ENCODE results near the gene PPM1H. TPM values are rescaled to one million over a fixed set of nuclear protein-coding genes. Genes with fewer than 3 reads are reported as not detected.

The PPM1H gene
- polyA plus RNA-seq, 1 donor from 2014 or later, result not detected

DNA sequence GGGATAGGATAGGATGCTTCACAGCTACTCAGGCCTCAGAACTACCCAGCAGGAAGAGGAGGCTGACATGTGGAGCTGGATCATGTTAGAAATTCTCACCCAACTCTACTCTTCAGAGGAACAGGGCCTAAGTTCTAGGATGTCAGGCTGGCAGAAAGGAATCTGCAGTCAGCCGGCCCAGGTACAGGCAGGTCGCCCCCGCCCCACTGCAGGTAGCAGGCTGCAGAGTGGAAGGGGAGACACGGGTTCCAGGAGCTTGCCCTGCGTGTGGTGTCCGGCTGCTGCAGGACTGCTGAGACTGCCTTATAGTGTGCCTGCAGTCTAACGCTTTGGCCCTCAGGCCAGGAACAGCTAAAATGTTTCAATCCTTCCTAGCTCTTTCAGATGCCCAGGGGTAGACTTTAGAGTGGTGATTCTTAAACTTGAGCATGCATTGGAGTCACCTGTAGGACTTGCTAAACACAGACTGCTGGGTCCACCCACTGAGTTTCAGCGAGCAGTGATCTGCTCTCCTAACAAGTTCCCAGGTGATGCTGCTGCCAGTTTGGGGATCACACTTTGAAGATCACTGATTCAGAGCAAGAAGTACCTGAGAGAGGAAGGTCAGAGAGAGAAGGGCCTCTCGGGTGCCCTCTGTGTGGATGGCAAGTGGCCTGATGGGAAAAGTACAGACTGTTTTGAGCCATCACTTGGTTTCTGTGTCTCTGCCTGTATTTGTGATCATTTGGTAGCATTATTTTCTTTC is 153.6 kb downstream of the PPM1H start:
- no peaks in the 10 kb centered on the region for H3K9me3 Mint-ChIP-seq
- H3K27me3 Mint-ChIP-seq, result no peaks in the 10 kb centered on the region
- H3K36me3 Mint-ChIP-seq, result no peaks in the 10 kb centered on the region
- no peak overlapping the region for H3K27ac Mint-ChIP-seq
- no peaks in the 10 kb centered on the region for H3K4me1 Mint-ChIP-seq
- H3K4me3 Mint-ChIP-seq, result no peak overlapping the region

DNA sequence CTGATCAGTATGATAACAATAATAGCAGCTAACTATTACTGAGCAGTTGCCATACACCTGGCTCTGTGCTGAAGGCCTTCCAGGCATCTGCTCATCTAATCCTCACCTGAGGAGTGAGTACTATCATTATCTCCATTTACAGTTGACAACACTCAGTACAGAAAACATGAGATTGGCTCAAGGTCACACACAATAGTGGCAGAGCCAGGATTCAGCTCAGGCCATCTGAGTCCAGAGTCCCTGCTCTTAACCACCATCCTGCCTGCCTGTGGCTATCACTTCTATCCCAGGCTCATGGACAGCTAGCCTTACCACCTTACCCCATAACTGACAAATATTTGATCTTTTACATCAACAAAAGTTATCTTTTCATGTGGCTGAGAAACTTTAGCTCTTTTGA is 155.5 kb downstream of the PPM1H start:
- Mint-ChIP-seq H3K4me3 (no peak overlapping the region), H3K4me1 (no peaks in the 10 kb centered on the region), H3K9me3 (no peaks in the 10 kb centered on the region), H3K36me3 (no peaks in the 10 kb centered on the region), H3K27ac (no peak overlapping the region), H3K27me3 (no peaks in the 10 kb centered on the region)

DNA sequence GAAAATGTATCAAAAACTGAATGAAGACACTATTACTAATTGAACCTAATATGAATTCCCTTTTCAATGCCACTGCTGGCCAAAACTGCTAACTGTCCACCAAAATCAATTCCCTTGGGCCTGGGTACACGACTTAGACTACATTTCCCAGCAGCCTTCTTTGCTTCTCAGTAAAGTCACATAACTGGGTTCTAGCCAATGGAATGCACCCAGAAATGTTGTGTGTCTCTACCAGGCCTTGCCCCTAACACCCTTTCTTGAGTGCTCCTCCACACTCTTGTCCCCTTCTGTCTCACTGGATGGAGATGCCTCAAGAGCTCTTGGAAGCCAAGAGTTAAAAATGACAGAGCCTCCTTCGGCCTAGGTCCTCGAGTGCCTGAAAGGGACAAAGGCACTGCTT is 156.8 kb downstream of the PPM1H start:
- no peaks in the 10 kb centered on the region for H3K36me3 Mint-ChIP-seq
- no peaks in the 10 kb centered on the region for H3K4me1 Mint-ChIP-seq
- H3K4me3 Mint-ChIP-seq, result no peak overlapping the region
- no peak overlapping the region for H3K27ac Mint-ChIP-seq
- no peaks in the 10 kb centered on the region for H3K9me3 Mint-ChIP-seq
- no peaks in the 10 kb centered on the region for H3K27me3 Mint-ChIP-seq

DNA sequence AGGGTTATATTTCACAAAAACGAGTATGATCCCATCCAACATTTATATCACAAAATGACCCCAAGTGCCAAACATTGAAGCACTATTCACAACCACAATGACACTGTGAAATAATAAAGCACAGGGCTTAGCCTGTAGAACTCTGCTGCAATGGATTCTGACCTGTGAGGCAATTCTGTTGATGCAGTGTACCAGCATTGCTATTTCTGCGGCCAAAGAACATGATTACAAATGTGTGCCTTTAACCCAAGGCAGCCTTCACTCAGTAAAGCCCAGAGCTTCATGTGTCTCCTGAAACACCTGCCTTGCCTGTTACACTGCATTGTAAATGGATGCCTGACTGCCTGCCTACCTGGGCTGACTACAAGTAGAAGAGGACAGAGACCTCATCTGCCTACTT is 158.0 kb downstream of the PPM1H start:
- H3K27ac Mint-ChIP-seq, result no peak overlapping the region
- H3K4me3 Mint-ChIP-seq, result no peak overlapping the region
- H3K4me1 Mint-ChIP-seq, result no peaks in the 10 kb centered on the region
- H3K27me3 Mint-ChIP-seq, result no peaks in the 10 kb centered on the region
- H3K9me3 Mint-ChIP-seq, result peaks cover 0 to 2% (median 0%) of the 10 kb centered on the region in 3 donors
- no peaks in the 10 kb centered on the region for H3K36me3 Mint-ChIP-seq

DNA sequence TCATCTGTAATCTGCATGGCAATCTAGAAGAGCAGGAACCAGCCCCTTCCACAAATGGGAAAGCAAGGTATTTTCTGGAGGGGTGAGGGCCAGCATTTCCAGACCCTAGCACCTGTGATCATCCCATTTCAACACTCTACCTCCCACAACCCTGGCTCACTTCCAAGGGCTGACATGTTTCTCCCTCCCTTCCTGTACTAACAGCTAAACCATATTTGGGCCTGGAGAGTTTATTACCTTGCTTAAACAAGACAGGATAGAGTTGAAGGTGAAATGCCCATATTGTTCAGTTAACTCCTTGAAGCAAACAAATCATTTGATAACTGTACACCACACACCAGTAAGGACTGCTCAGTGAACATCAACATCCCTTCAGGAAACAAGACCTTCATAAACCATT is 158.4 kb downstream of the PPM1H start:
- H3K4me1 Mint-ChIP-seq, result no peaks in the 10 kb centered on the region
- H3K36me3 Mint-ChIP-seq, result no peaks in the 10 kb centered on the region
- H3K27me3 Mint-ChIP-seq, result no peaks in the 10 kb centered on the region
- H3K27ac Mint-ChIP-seq, result no peak overlapping the region
- peaks cover 0 to 2% (median 0%) of the 10 kb centered on the region in 3 donors for H3K9me3 Mint-ChIP-seq
- no peak overlapping the region for H3K4me3 Mint-ChIP-seq

DNA sequence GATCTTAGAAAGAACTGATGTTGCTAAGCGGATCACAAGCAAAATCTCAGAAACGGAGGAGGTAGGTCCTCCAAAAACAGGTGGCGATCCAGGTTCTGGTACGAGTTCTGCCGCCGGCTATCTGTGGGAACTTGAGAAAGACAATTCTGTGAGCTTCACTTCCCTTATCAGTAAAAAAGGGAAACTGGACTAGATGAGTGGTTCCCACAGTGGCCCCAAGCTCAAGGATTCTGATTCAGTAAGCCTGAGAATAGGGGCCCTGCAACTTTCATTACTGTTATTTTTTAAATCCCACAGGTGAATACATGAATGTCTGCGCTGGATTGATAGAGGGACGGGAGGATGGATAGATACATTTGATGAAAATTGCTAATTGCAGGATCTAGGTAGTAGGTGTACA is 160.2 kb downstream of the PPM1H start:
- H3K36me3 Mint-ChIP-seq, result no peaks in the 10 kb centered on the region
- H3K4me3 Mint-ChIP-seq, result no peak overlapping the region
- H3K27ac Mint-ChIP-seq, result no peak overlapping the region
- H3K27me3 Mint-ChIP-seq, result peaks cover 1% of the 10 kb centered on the region
- peaks cover 0 to 2% (median 0%) of the 10 kb centered on the region in 3 donors for H3K9me3 Mint-ChIP-seq
- no peaks in the 10 kb centered on the region for H3K4me1 Mint-ChIP-seq

DNA sequence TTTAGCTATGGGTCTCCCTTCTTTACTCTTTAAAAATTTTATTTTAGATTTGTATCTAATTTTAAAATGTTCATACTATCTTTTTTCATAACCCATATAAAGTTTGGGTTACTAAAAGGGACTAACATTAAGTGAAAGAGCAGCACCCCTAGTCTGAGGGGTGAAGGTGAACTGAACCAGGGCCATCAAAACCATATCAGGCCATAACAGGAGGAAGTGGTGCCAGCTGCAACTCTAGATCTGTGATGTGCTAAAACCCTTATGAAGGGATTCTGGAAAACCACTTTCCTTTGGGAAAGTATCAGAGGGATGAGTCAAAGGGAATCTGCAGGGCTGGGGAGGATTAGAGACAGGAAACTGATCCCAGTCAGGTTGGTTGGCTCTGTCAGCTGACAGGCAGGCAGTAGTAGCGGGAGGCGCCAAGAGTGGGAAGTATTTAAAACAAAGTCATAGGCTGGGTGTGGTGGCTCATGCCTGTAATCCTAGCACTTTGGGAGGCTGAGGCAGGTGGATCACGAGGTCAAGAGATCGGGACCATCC is 162.5 kb downstream of the PPM1H start:
- H3K36me3 Mint-ChIP-seq, result no peaks in the 10 kb centered on the region

DNA sequence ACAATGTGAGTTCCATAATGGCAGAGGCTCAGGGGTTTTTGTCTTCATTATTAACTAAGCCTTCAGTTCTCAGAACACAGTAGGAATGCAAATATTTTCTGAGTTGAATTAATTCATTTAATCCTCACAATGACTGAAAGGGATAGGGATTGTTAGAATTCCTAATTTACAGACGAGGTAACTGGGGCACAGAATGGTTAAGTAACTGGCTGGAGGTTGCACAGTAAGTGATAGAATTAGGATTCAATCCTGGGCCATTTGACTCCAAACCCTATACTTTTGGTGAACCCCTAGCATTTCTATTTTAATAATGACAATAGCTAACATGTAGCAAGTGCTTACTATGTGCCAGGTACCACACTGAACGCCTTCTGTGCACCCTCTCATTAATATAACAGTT is 163.1 kb downstream of the PPM1H start:
- H3K27ac Mint-ChIP-seq, result no peak overlapping the region
- no peaks in the 10 kb centered on the region for H3K36me3 Mint-ChIP-seq
- H3K4me1 Mint-ChIP-seq, result no peaks in the 10 kb centered on the region
- peaks cover 1% of the 10 kb centered on the region for H3K27me3 Mint-ChIP-seq
- H3K9me3 Mint-ChIP-seq, result peaks cover 0 to 2% (median 0%) of the 10 kb centered on the region in 3 donors
- H3K4me3 Mint-ChIP-seq, result no peak overlapping the region

More for the DNA sequence above, 162.5 kb downstream of the PPM1H start:
- H3K9me3 Mint-ChIP-seq, result peaks cover 0 to 2% (median 0%) of the 10 kb centered on the region in 3 donors
- no peaks in the 10 kb centered on the region for H3K4me1 Mint-ChIP-seq
- peaks cover 1% of the 10 kb centered on the region for H3K27me3 Mint-ChIP-seq
- no peak overlapping the region for H3K27ac Mint-ChIP-seq
- H3K4me3 Mint-ChIP-seq, result no peak overlapping the region

DNA sequence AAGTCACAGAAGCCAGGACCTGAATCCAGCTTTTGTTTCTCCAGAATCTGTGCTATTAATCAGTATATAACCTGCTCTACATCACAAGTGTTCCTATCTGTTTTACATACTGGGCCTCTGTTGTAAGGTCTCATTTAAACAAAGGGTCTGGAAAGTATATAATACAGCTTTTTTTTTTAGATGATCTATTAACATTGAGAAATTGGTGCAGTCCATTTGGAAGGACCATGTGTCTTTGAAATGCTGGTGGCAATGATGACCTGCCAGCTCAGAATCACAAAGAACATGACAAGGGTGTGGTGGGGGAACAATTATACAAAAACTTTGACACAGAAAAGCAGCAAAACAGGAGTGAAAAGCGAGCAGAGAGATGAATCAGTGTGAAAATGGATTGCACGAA is 164.6 kb downstream of the PPM1H start:
- Mint-ChIP-seq H3K4me3 (no peak overlapping the region), H3K9me3 (peaks cover 0 to 2% (median 0%) of the 10 kb centered on the region in 3 donors), H3K27me3 (peaks cover 1% of the 10 kb centered on the region), H3K36me3 (no peaks in the 10 kb centered on the region), H3K27ac (no peak overlapping the region), H3K4me1 (no peaks in the 10 kb centered on the region)

DNA sequence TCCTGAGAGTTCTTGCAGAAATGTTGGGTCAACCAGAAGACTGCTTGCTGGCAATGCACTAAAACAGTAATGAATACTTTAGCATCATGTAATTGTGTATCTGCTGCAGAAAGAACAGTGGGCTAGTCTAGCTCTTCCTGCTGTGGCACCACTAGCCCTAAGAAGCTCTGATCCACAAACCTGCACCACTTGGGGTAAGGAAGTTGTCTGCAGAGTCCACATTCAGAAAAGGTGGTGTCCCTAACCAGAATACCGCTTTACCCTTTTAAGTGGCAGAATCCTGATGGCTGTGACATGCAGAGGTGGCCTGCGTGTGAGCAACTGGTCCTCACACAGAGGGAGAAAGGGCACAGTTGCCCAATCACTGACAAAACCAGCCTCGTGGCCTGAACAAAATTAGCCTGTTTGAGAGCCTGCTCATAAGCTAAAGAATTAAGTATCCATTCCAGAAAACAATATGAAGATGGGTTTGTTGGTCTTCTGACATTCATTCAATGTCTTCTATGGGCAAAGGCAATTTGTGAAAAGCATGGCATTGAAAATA is 165.8 kb downstream of the PPM1H start:
- peaks cover 0 to 4% (median 0%) of the 10 kb centered on the region in 3 donors for H3K9me3 Mint-ChIP-seq
- H3K27ac Mint-ChIP-seq, result no peak overlapping the region
- no peak overlapping the region for H3K4me3 Mint-ChIP-seq
- H3K27me3 Mint-ChIP-seq, result peaks cover 4% of the 10 kb centered on the region
- no peaks in the 10 kb centered on the region for H3K36me3 Mint-ChIP-seq
- H3K4me1 Mint-ChIP-seq, result no peaks in the 10 kb centered on the region

DNA sequence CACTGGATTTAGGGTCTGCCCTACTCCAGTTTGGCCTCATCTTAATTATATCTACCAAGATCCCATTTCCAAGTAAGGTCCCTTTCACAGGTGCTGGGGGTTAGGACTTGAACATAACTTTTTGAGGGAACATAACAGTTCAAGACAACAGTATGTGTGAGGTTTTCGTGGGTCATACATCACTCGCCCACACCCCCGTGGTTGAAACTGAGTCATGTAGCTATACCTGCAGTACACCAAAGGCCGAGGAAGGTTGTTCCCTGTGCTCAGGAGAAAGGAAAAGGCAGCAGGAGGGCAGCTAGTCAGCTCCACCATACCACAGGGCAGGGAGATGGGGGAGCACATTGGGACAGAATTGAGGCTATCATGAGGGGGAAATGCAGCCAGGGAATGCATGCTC is 167.0 kb downstream of the PPM1H start:
- Mint-ChIP-seq H3K4me3 (no peak overlapping the region), H3K36me3 (no peaks in the 10 kb centered on the region), H3K4me1 (no peaks in the 10 kb centered on the region), H3K27me3 (peaks cover 4% of the 10 kb centered on the region), H3K9me3 (peaks cover 0 to 4% (median 0%) of the 10 kb centered on the region in 3 donors), H3K27ac (no peak overlapping the region)

DNA sequence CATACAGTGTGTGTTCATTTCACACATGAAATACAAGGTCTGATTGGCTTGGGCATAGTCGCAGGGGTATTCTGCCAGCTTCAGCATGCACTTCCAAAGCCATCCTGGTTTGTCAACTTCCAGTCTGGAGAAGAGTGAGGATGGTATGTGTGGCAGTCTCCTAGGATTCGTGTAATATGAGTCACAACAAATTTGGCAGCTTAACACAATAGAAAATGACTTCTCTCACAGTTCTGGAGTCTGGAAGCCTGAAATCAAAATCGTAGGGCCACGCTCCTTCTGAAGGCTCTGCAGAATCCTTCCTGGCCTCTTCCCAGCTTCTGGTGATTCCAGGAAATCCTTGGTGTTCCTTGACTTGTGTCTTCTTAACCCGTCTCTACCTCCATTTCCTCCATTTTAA is 167.5 kb downstream of the PPM1H start:
- Mint-ChIP-seq H3K4me3 (no peak overlapping the region), H3K36me3 (no peaks in the 10 kb centered on the region), H3K27me3 (peaks cover 4% of the 10 kb centered on the region), H3K27ac (no peak overlapping the region), H3K9me3 (peaks cover 0 to 3% (median 0%) of the 10 kb centered on the region in 3 donors), H3K4me1 (no peaks in the 10 kb centered on the region)

DNA sequence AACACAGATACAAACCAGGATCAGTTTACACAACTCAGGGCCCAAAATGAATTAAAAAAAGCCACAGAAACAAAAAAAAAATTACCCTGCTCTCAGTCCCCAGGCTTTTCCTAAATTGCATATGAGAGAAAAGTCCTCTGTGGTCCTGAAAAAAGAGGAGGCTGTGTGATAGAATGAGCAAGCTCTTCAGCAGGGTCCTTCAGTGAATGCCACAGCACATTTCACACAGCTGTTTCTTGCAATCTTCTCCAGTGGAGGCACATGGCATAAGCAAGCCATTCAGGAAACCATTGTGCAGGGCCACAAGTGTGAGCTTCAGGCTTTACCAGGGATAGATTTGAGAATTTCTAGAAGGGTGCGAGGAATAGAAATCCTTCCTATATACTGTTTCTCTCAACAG is 168.5 kb downstream of the PPM1H start:
- no peak overlapping the region for H3K27ac Mint-ChIP-seq
- no peak overlapping the region for H3K4me3 Mint-ChIP-seq
- H3K27me3 Mint-ChIP-seq, result peaks cover 4% of the 10 kb centered on the region
- no peaks in the 10 kb centered on the region for H3K36me3 Mint-ChIP-seq
- peaks cover 0 to 2% (median 0%) of the 10 kb centered on the region in 3 donors for H3K9me3 Mint-ChIP-seq
- H3K4me1 Mint-ChIP-seq, result no peaks in the 10 kb centered on the region

DNA sequence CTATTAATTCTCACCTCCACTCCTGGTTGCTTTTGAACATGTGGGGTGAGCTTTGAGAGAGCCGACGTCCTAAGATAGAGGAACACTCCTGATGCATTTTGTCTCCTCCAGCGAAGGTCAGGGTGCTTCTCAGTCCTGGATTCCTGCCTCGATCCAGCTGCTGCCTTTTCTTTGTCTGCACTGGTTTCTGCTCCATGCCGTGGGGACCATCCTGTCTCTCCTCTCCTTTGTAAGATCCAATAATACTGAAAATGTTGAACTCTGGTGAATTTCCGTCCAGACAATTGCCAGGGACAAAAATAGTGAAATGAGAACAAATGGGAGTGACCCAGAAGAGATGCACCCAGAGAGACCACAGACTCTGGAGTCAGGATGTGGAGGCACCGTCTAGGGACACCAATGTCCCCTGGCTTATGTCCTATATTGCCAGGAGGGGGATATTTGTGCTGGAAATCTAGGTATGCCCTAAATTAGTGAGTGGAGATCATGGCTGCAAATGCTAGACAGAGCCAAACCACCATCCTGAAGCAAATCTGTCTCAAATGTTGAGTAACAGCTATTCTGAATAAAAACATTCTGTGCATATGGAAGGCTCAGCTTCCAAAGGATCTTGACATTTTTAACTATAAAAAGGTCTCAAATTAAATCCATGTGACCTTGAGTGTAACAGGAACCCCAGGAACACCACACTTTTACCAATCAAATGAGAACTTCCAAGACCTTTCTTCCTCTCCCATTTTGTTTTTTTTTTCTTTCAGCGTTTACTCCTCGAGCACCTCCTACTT is 170.9 kb downstream of the PPM1H start:
- no peak overlapping the region for H3K4me3 Mint-ChIP-seq
- no peaks in the 10 kb centered on the region for H3K4me1 Mint-ChIP-seq
- H3K27me3 Mint-ChIP-seq, result peaks cover 8% of the 10 kb centered on the region
- H3K36me3 Mint-ChIP-seq, result no peaks in the 10 kb centered on the region
- peaks cover 0 to 2% (median 0%) of the 10 kb centered on the region in 3 donors for H3K9me3 Mint-ChIP-seq
- no peak overlapping the region for H3K27ac Mint-ChIP-seq

DNA sequence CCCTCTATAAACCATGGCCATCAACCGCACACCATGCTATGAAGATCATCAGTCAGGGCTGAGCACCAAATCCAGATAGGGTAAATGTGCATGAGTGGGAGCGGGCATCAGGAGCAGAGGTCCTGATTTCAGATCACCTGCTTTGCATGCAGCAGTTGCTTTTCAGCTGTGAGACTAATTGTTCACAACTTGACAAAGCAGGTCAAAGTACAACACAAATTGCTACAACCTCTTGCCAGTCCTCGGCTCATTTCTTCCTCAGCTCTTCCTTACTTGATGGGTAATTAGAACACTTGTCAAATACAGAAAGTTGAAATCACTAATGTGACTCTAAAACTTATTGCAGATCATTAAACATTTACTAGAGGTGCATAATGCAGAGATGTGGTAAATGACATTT is 171.6 kb downstream of the PPM1H start:
- no peak overlapping the region for H3K4me3 Mint-ChIP-seq
- H3K36me3 Mint-ChIP-seq, result no peaks in the 10 kb centered on the region

More for the DNA sequence above, 171.6 kb downstream of the PPM1H start:
- H3K9me3 Mint-ChIP-seq, result peaks cover 0 to 2% (median 0%) of the 10 kb centered on the region in 3 donors
- H3K27me3 Mint-ChIP-seq, result peaks cover 10% of the 10 kb centered on the region
- H3K4me1 Mint-ChIP-seq, result no peaks in the 10 kb centered on the region
- no peak overlapping the region for H3K27ac Mint-ChIP-seq
